Suprapubic skin (tissue), 4 donors: Measurements from ENCODE around the gene CAPN10. TPM values are rescaled to one million over a fixed set of nuclear protein-coding genes. Genes with fewer than 3 reads are reported as not detected.
A peak's percentile ranks its signal among the peaks of the same experiment; 100 is the strongest.

Experiments
- DNase-seq, 2 donors: peaks; one replicate each; pipeline ENCODE4 v3.0.0-alpha.2; 2019; ENCODE audit warnings: low spot score in 2 of 2
- H3K27ac ChIP-seq: fragments of 200-600 bp; sonication (generic); one replicate; pipeline ENCODE4 v1.5.1; 2019
- H3K27me3 ChIP-seq: fragments of 200-600 bp; sonication (generic); one replicate; pipeline ENCODE4 v1.5.1; 2019
- H3K36me3 ChIP-seq: fragments of 200-600 bp; sonication (generic); one replicate; pipeline ENCODE4 v1.5.1; 2019
- H3K4me1 ChIP-seq: fragments of 200-600 bp; sonication (generic); one replicate; pipeline ENCODE4 v1.5.1; 2019
- H3K4me3 ChIP-seq: fragments of 200-600 bp; sonication (generic); one replicate; pipeline ENCODE4 v1.5.1; 2019; ENCODE audit warnings: mild to moderate bottlenecking
- H3K9me3 ChIP-seq: fragments of 200-600 bp; sonication (generic); one replicate; pipeline ENCODE4 v1.5.1; 2019
- CTCF ChIP-seq, 2 donors: fragments of 200-600 bp in 1 of 2; fragments of 450-650 bp in 1 of 2; sonication (generic) in 1 of 2; IDR thresholded peaks; one replicate each; pipeline ENCODE4 v1.5.1; 2016 to 2019; ENCODE audit warnings: antibody characterized with exemption in 2 of 2, mild to moderate bottlenecking in 1 of 2, moderate library complexity in 1 of 2
- EP300 ChIP-seq: sonication (generic); formaldehyde crosslinking; IDR thresholded peaks from one replicate; pipeline ENCODE4 v1.6.1; 2017; ENCODE audit warnings: antibody characterized with exemption
- POLR2A ChIP-seq, 2 donors: fragments of 450-650 bp; IDR thresholded peaks; one replicate each; pipeline ENCODE4 v1.6.1; 2017; ENCODE audit warnings: antibody characterized with exemption in 2 of 2, mild to moderate bottlenecking in 2 of 2, moderate library complexity in 2 of 2
- POLR2AphosphoS5 ChIP-seq, 3 donors: sonication (generic); formaldehyde crosslinking; IDR thresholded peaks; one replicate each; pipeline ENCODE4 v1.6.1; 2017; ENCODE audit warnings: antibody characterized with exemption in 3 of 3
- WGBS: methylation state at CpG from one replicate; pipeline ENCODE4 v1.1.5; 2018; 5-methylcytosine and 5-hydroxymethylcytosine counted together
- total RNA-seq, 4 donors: library from RNA; depleted of rRNA; stranded (reverse); fragments of >200 nt; gene quantifications; one replicate each; pipeline ENCODE4 v1.1.0, GENCODE V29; 2016

The CAPN10 gene
- total RNA-seq, 4 donors from 2014 or later: 31.3 to 73.6 (median 37.9) TPM

GRCh38 chr2:240574386-240575100 lies 12.0 kb upstream of the CAPN10 start:
- peak overlapping the region; percentile 42 for H3K27ac ChIP-seq
- TF ChIP-seq POLR2A (IDR thresholded peaks at IDR 0.05) (no peak), EP300 (no peak), CTCF (IDR thresholded peaks at IDR 0.05) (no peak), POLR2AphosphoS5 (IDR thresholded peaks at IDR 0.05) (no peak)
- no peak for DNase-seq
- H3K9me3 ChIP-seq: no peaks in the 10 kb centered on the region
- 82% methylated on average over 19 of the region's 21 CpGs for WGBS
- peaks cover 70% of the 10 kb centered on the region for H3K4me1 ChIP-seq
- H3K27me3 ChIP-seq: no peaks in the 10 kb centered on the region
- H3K36me3 ChIP-seq: peaks cover 71% of the 10 kb centered on the region
- H3K4me3 ChIP-seq: no peak overlapping the region

GRCh38 chr2:240575101-240575965 lies 11.2 kb upstream of the CAPN10 start:
- DNase-seq: no peak
- TF ChIP-seq POLR2AphosphoS5 (IDR thresholded peaks at IDR 0.05): no peak
- TF ChIP-seq POLR2A (IDR thresholded peaks at IDR 0.05): no peak
- TF ChIP-seq EP300: no peak
- TF ChIP-seq CTCF (IDR thresholded peaks at IDR 0.05): no peak
- H3K9me3 ChIP-seq: no peaks in the 10 kb centered on the region
- 46% methylated on average over 11 of the region's 23 CpGs for WGBS
- H3K27me3 ChIP-seq: no peaks in the 10 kb centered on the region
- H3K4me1 ChIP-seq: peaks cover 70% of the 10 kb centered on the region
- H3K27ac ChIP-seq: peak overlapping the region; percentile 42
- peaks cover 71% of the 10 kb centered on the region for H3K36me3 ChIP-seq
- no peak overlapping the region for H3K4me3 ChIP-seq

GRCh38 chr2:240576036-240576435 lies 10.5 kb upstream of the CAPN10 start:
- WGBS: 79% methylated on average over 6 of the region's 6 CpGs
- Histone ChIP-seq H3K27me3 (no peaks in the 10 kb centered on the region), H3K4me3 (no peak overlapping the region), H3K4me1 (peaks cover 66% of the 10 kb centered on the region), H3K27ac (no peak overlapping the region), H3K9me3 (no peaks in the 10 kb centered on the region), H3K36me3 (peaks cover 71% of the 10 kb centered on the region)
- DNase-seq: no peak
- TF ChIP-seq EP300 (no peak), POLR2A (IDR thresholded peaks at IDR 0.05) (no peak), POLR2AphosphoS5 (IDR thresholded peaks at IDR 0.05) (no peak), CTCF (IDR thresholded peaks at IDR 0.05) (no peak)

- TF ChIP-seq CTCF (IDR thresholded peaks at IDR 0.05) (no peak), POLR2A (IDR thresholded peaks at IDR 0.05) (no peak), EP300 (no peak), POLR2AphosphoS5 (IDR thresholded peaks at IDR 0.05) (no peak)
- no peaks in the 10 kb centered on the region for H3K27me3 ChIP-seq
- DNase-seq: no peak
- WGBS: 94% methylated on average over 15 of the region's 32 CpGs
- H3K9me3 ChIP-seq: no peaks in the 10 kb centered on the region
- peaks cover 70% of the 10 kb centered on the region for H3K36me3 ChIP-seq
- H3K27ac ChIP-seq: no peak overlapping the region
- H3K4me1 ChIP-seq: peaks cover 60% of the 10 kb centered on the region
- no peak overlapping the region for H3K4me3 ChIP-seq
These were observed 9.9 kb upstream of the CAPN10 start for GRCh38 chr2:240576436-240577205.
